GM23248 (cell line): Measurements from ENCODE around the gene SEC14L1. TPM values are rescaled to one million over a fixed set of nuclear protein-coding genes. Genes with fewer than 3 reads are reported as not detected.
"Not testable (repeated sequence)": the region's sequence is repeated elsewhere in the genome, so short reads cannot be mapped to it uniquely, and the experiment has no call there.

Experiments
- DNase-seq: peaks from one replicate; pipeline ENCODE4 v3.0.0-alpha.2; 2015
- H2AFZ ChIP-seq: fragments of 200-600 bp; sonication (generic); 2 replicates; pipeline ENCODE4 v1.6.1; 2016; ENCODE audit warnings: antibody characterized with exemption
- H3F3A ChIP-seq: fragments of 200-600 bp; sonication (generic); 2 replicates; pipeline ENCODE4 v1.6.1; 2016; ENCODE audit warnings: mild to moderate bottlenecking, antibody characterized with exemption, mixed run types; ENCODE audit not compliant: insufficient read depth
- H3K27ac ChIP-seq: fragments of 200-600 bp; sonication (generic); 2 replicates; pipeline ENCODE4 v1.5.1; 2016; ENCODE audit warnings: mild to moderate bottlenecking
- H3K27me3 ChIP-seq: fragments of 200-600 bp; sonication (generic); replicated peaks from 2 replicates; pipeline ENCODE4 v1.6.1; 2016; ENCODE audit warnings: mild to moderate bottlenecking; ENCODE audit not compliant: insufficient read depth
- H3K36me3 ChIP-seq: fragments of 200-600 bp; sonication (generic); 2 replicates; pipeline ENCODE4 v1.6.1; 2016; ENCODE audit warnings: low read depth, mild to moderate bottlenecking
- H3K4me1 ChIP-seq: fragments of 200-600 bp; sonication (generic); 2 replicates; pipeline ENCODE4 v1.6.1; 2016; ENCODE audit warnings: mild to moderate bottlenecking; ENCODE audit not compliant: insufficient read depth
- H3K4me2 ChIP-seq: fragments of 200-600 bp; sonication (generic); one replicate; pipeline ENCODE4 v1.6.1; 2016; ENCODE audit warnings: mild to moderate bottlenecking; ENCODE audit not compliant: unreplicated experiment
- H3K4me3 ChIP-seq: fragments of 200-600 bp; sonication (generic); 2 replicates; pipeline ENCODE4 v1.5.1; 2016; ENCODE audit warnings: mild to moderate bottlenecking
- H3K79me2 ChIP-seq: fragments of 200-600 bp; sonication (generic); 2 replicates; pipeline ENCODE4 v1.6.1; 2016; ENCODE audit warnings: mild to moderate bottlenecking; ENCODE audit not compliant: insufficient read depth
- H3K9ac ChIP-seq: fragments of 200-600 bp; sonication (generic); 2 replicates; pipeline ENCODE4 v1.6.1; 2016; ENCODE audit warnings: mild to moderate bottlenecking
- H3K9me2 ChIP-seq: fragments of 200-600 bp; sonication (generic); 2 replicates; pipeline ENCODE4 v1.6.1; 2016; ENCODE audit warnings: mixed run types, mild to moderate bottlenecking, moderate library complexity; ENCODE audit not compliant: insufficient read depth
- H3K9me3 ChIP-seq: fragments of 200-600 bp; sonication (generic); one replicate; pipeline ENCODE4 v1.6.1; 2017; ENCODE audit warnings: low read depth
- H4K20me1 ChIP-seq: fragments of 200-600 bp; sonication (generic); 2 replicates; pipeline ENCODE4 v1.6.0; 2016; ENCODE audit not compliant: insufficient read depth
- EZH2 ChIP-seq: fragments of 200-600 bp; sonication (generic); IDR thresholded peaks from 2 replicates; pipeline ENCODE4 v1.6.1; 2018; ENCODE audit warnings: antibody characterized with exemption, mild to moderate bottlenecking; ENCODE audit not compliant: insufficient read depth, poor library complexity, severe bottlenecking
- EZH2phosphoT487 ChIP-seq: fragments of 200-600 bp; sonication (generic); IDR thresholded peaks from 2 replicates; pipeline ENCODE4 v1.6.1; 2018; ENCODE audit warnings: antibody characterized with exemption, moderate library complexity, mild to moderate bottlenecking, low read depth; ENCODE audit not compliant: insufficient read depth
- WGBS, 2 experiments: methylation state at CpG; one replicate each; pipeline ENCODE4 v1.1.6; 2015 to 2017; ENCODE audit warnings: low lambda C conversion rate in 2 of 2, low coverage in 1 of 2; ENCODE audit errors: missing lambda C conversion rate in 2 of 2; 5-methylcytosine and 5-hydroxymethylcytosine counted together
- in situ Hi-C: fragments of 300-500 bp; cut with MboI; formaldehyde crosslinking; loops from 2 replicates; pipeline ENCODE4 v1.15.0; 2020
- polyA plus RNA-seq: library from polyadenylated mRNA; unstranded; fragments of >200 nt; fragmentation: Nextera tagmentation; extraction: Ambion mirVana; gene quantifications from 2 replicates; pipeline ENCODE4 v1.2.1, GENCODE V29; 2016
- total RNA-seq: library from RNA; depleted of rRNA; stranded (reverse); fragments of >200 nt; shearing (Covaris generic); gene quantifications from 2 replicates; pipeline ENCODE4 v1.2.3, GENCODE V29; 2014

Gene SEC14L1
- total and polyA plus RNA-seq, 2 experiments from 2014 or later = 24.4 to 26.8 TPM

GRCh38 chr17:77153472-77153871 lies 12.7 kb downstream of the SEC14L1 start:
- no peaks in the 10 kb centered on the region; the same call in 1 of the 2 replicates for H3K36me3 ChIP-seq
- no peaks in the 10 kb centered on the region for H3K27me3 ChIP-seq
- H3K27ac ChIP-seq = peak overlapping the region; percentile 82
- peak overlapping the region; percentile 55 for H3K9ac ChIP-seq
- no peak overlapping the region for H2AFZ ChIP-seq
- H3F3A ChIP-seq = peaks cover 21% of the 10 kb centered on the region
- no peaks in the 10 kb centered on the region for H3K9me2 ChIP-seq
- DNase-seq = peak; percentile 51
- 0 out of 2 replicates have a peak overlapping the region, but pooled peaks have one; percentile 24 for H3K4me3 ChIP-seq
- 3 to 4% methylated on average over 1 of the region's 1 CpG for WGBS, 2 experiments
- H3K4me1 ChIP-seq = peaks cover 35% of the 10 kb centered on the region
- peak overlapping the region; percentile 68 for H3K4me2 ChIP-seq
- TF ChIP-seq EZH2 (no peak), EZH2phosphoT487 (no peak)
- no peaks in the 10 kb centered on the region for H4K20me1 ChIP-seq
- peaks cover 96% of the 10 kb centered on the region for H3K79me2 ChIP-seq
- in situ Hi-C loops = no loop called here
- H3K9me3 ChIP-seq = no peaks in the 10 kb centered on the region

- no peaks in the 10 kb centered on the region for H3K9me2 ChIP-seq
- no peaks in the 10 kb centered on the region; the same call in 1 of the 2 replicates for H3K36me3 ChIP-seq
- no peaks in the 10 kb centered on the region for H3K9me3 ChIP-seq
- H3K9ac ChIP-seq = 0 out of 2 replicates have a peak overlapping the region, but pooled peaks have one; percentile 55
- no peaks in the 10 kb centered on the region for H3K27me3 ChIP-seq
- DNase-seq = peak; percentile 10
- 67 to 77% methylated on average over 8 of the region's 8 CpGs for WGBS, 2 experiments
- H3K79me2 ChIP-seq = peaks cover 96% of the 10 kb centered on the region
- H4K20me1 ChIP-seq = no peaks in the 10 kb centered on the region
- H2AFZ ChIP-seq = no peak overlapping the region
- peaks cover 35% of the 10 kb centered on the region for H3K4me1 ChIP-seq
- no peak overlapping the region for H3K4me2 ChIP-seq
- TF ChIP-seq EZH2phosphoT487 (no peak), EZH2 (no peak)
- H3F3A ChIP-seq = peaks cover 21% of the 10 kb centered on the region
- H3K27ac ChIP-seq = peak overlapping the region; percentile 82; the same call in 1 of the 2 replicates
- in situ Hi-C loops = no loop called here
- no peak overlapping the region for H3K4me3 ChIP-seq
These were observed 13.3 kb downstream of the SEC14L1 start for GRCh38 chr17:77153999-77154586.

GRCh38 chr17:77155125-77155524 lies 14.4 kb downstream of the SEC14L1 start:
- H3K27me3 ChIP-seq = no peaks in the 10 kb centered on the region
- H3K27ac ChIP-seq = no peak overlapping the region
- no peaks in the 10 kb centered on the region; the same call in 1 of the 2 replicates for H3K36me3 ChIP-seq
- H4K20me1 ChIP-seq = peaks cover 3% of the 10 kb centered on the region; the same call in 1 of the 2 replicates
- H3K79me2 ChIP-seq = peaks cover 96% of the 10 kb centered on the region
- TF ChIP-seq EZH2 (no peak), EZH2phosphoT487 (no peak)
- H3K4me3 ChIP-seq = no peak overlapping the region
- H2AFZ ChIP-seq = no peak overlapping the region
- DNase-seq = no peak
- no peaks in the 10 kb centered on the region for H3K9me2 ChIP-seq
- H3K9ac ChIP-seq = no peak overlapping the region
- H3K4me1 ChIP-seq = peaks cover 36% of the 10 kb centered on the region
- peaks cover 21% of the 10 kb centered on the region for H3F3A ChIP-seq
- no peak overlapping the region for H3K4me2 ChIP-seq
- WGBS, 2 experiments = 78 to 80% methylated on average over 3 of the region's 3 CpGs
- in situ Hi-C loops = no loop called here
- H3K9me3 ChIP-seq = no peaks in the 10 kb centered on the region

GRCh38 chr17:77157766-77158165 lies 17.0 kb downstream of the SEC14L1 start:
- H4K20me1 ChIP-seq, H3K4me2 ChIP-seq, H3K9me2 ChIP-seq, H3K36me3 ChIP-seq, in situ Hi-C loops, H3K27ac ChIP-seq, H3K9me3 ChIP-seq, H2AFZ ChIP-seq, H3K4me3 ChIP-seq, DNase-seq, H3K9ac ChIP-seq, H3K27me3 ChIP-seq: not testable (repeated sequence)
- H3K79me2 ChIP-seq = peaks cover 96% of the 10 kb centered on the region
- H3K4me1 ChIP-seq = peaks cover 26% of the 10 kb centered on the region
- 96 to 98% methylated on average over 6 of the region's 6 CpGs for WGBS, 2 experiments
- peaks cover 11% of the 10 kb centered on the region for H3F3A ChIP-seq
